ACHN (cell line): ENCODE data around the gene ANGPTL4.
A peak's percentile ranks its signal among the peaks of the same experiment; 100 is the strongest.
"Not testable (repeated sequence)": the region's sequence is repeated elsewhere in the genome, so short reads cannot be mapped to it uniquely, and the experiment has no call there.

Source experiments
- DNase-seq: peaks from one replicate; pipeline ENCODE4 v3.0.0-alpha.2; 2015
- in situ Hi-C: cut with HindIII; loops from 2 replicates; pipeline ENCODE4 v1.10.0; 2017; ENCODE audit warnings: low sequenced_read_pairs, low pct_ligation_motif_present, low pct_unique_long_range_greater_than_20kb

ANGPTL4 gene

GRCh38 chr19:8384569-8384968, 20.6 kb downstream of the ANGPTL4 start:
- in situ Hi-C loops, DNase-seq: not testable (repeated sequence)

- in situ Hi-C loops, DNase-seq: not testable (repeated sequence)
Observed at GRCh38 chr19:8385103-8385502, 21.1 kb downstream of the ANGPTL4 start.

GRCh38 chr19:8385566-8385965, 21.6 kb downstream of the ANGPTL4 start:
- in situ Hi-C loops, DNase-seq: not testable (repeated sequence)

GRCh38 chr19:8386419-8386818, 22.5 kb downstream of the ANGPTL4 start:
- DNase-seq, in situ Hi-C loops: not testable (repeated sequence)

GRCh38 chr19:8386990-8387389, 23.0 kb downstream of the ANGPTL4 start:
- DNase-seq: no peak
- in situ Hi-C loops: no loop called here

GRCh38 chr19:8387688-8388611, 24.0 kb downstream of the ANGPTL4 start:
- no peak for DNase-seq
- in situ Hi-C loops: no loop called here

GRCh38 chr19:8388612-8388958, 24.6 kb downstream of the ANGPTL4 start:
- no peak for DNase-seq
- in situ Hi-C loops: no loop called here

GRCh38 chr19:8389891-8390616, 26.1 kb downstream of the ANGPTL4 start, which contains the start of gene RAB11B:
Gene RAB11B, plus strand, starts transcription at chr19:8390360. Its CDS starts 57 bp downstream, at chr19:8390417.
- in situ Hi-C loops: no loop called here
- peak; percentile 99 for DNase-seq

GRCh38 chr19:8390617-8390981, 26.6 kb downstream of the ANGPTL4 start:
- peak; percentile 81 for DNase-seq
- in situ Hi-C loops: no loop called here

GRCh38 chr19:8391198-8392016, 27.5 kb downstream of the ANGPTL4 start:
- in situ Hi-C loops: no loop called here
- DNase-seq: no peak

GRCh38 chr19:8392017-8392591, 28.1 kb downstream of the ANGPTL4 start:
- DNase-seq: no peak
- in situ Hi-C loops: no loop called here

- in situ Hi-C loops: no loop called here
- no peak for DNase-seq
Observed at GRCh38 chr19:8393192-8393870, 29.4 kb downstream of the ANGPTL4 start.

- DNase-seq: no peak
- in situ Hi-C loops: no loop called here
Observed at GRCh38 chr19:8393871-8394250, 29.9 kb downstream of the ANGPTL4 start.

GRCh38 chr19:8395621-8396082, 31.7 kb downstream of the ANGPTL4 start:
- DNase-seq: no peak
- in situ Hi-C loops: no loop called here

- no peak for DNase-seq
- in situ Hi-C loops: no loop called here
Observed at GRCh38 chr19:8396185-8396562, 32.2 kb downstream of the ANGPTL4 start.

- DNase-seq: peak; percentile 42
- in situ Hi-C loops: no loop called here
Observed at GRCh38 chr19:8396563-8397203, 32.7 kb downstream of the ANGPTL4 start.

- in situ Hi-C loops: no loop called here
- DNase-seq: no peak
Observed at GRCh38 chr19:8397271-8397670, 33.3 kb downstream of the ANGPTL4 start.
